Testis (tissue), 2 donors: ENCODE results near the gene PIK3CB.

ENCODE experiments used
- CTCF ChIP-seq, 3 experiments: fragments of 450-650 bp in 2 of 3; fragments of 200-600 bp in 1 of 3; sonication (generic) in 1 of 3; IDR thresholded peaks; one replicate each; pipeline ENCODE4 v1.5.1; 2016 to 2019; ENCODE audit warnings: antibody characterized with exemption in 3 of 3, mild to moderate bottlenecking in 2 of 3, moderate library complexity in 1 of 3
- POLR2A ChIP-seq: fragments of 450-650 bp; IDR thresholded peaks from one replicate; pipeline ENCODE4 v1.6.1; 2017; ENCODE audit warnings: antibody characterized with exemption, mild to moderate bottlenecking, moderate library complexity

- TF ChIP-seq POLR2A (no peak), CTCF (IDR thresholded peaks at IDR 0.05) (no peak)
Measured at GRCh38 chr3:138691351-138691750, 143.4 kb downstream of the PIK3CB start.
